SJSA1 (cell line): ENCODE data around the gene AFF3. TPM values are rescaled to one million over a fixed set of nuclear protein-coding genes. Genes with fewer than 3 reads are reported as not detected.
"Not testable (repeated sequence)": the region's sequence is repeated elsewhere in the genome, so short reads cannot be mapped to it uniquely, and the experiment has no call there.

Experiments used
- DNase-seq, 2 experiments: peaks; one replicate each; pipeline ENCODE4 v3.0.0-alpha.2; 2015 to 2020; ENCODE audit warnings: low spot score in 2 of 2, low read depth in 1 of 2
- H3K27ac ChIP-seq: fragments of 250-450 bp; sonication (Bioruptor Pico); 2 replicates; pipeline ENCODE4 v1.5.1; 2020; ENCODE audit warnings: mild to moderate bottlenecking, moderate library complexity
- H3K27me3 ChIP-seq: fragments of 250-450 bp; sonication (Bioruptor Pico); replicated peaks from 2 replicates; pipeline ENCODE4 v1.5.1; 2020; ENCODE audit warnings: mild to moderate bottlenecking, moderate library complexity
- H3K36me3 ChIP-seq: fragments of 250-450 bp; sonication (Bioruptor Pico); 2 replicates; pipeline ENCODE4 v1.5.1; 2020; ENCODE audit warnings: mild to moderate bottlenecking
- H3K4me1 ChIP-seq: fragments of 250-450 bp; sonication (Bioruptor Pico); replicated peaks from 2 replicates; pipeline ENCODE4 v1.6.1; 2021; ENCODE audit warnings: mild to moderate bottlenecking
- H3K4me3 ChIP-seq: fragments of 250-450 bp; sonication (Bioruptor Pico); 2 replicates; pipeline ENCODE4 v1.5.1; 2020; ENCODE audit warnings: mild to moderate bottlenecking
- H3K9me3 ChIP-seq: fragments of 250-450 bp; sonication (Bioruptor Pico); replicated peaks from 2 replicates; pipeline ENCODE4 v1.5.1; 2020; ENCODE audit warnings: mild to moderate bottlenecking
- total RNA-seq: library from RNA; depleted of rRNA; stranded (reverse); fragments of >200 nt; shearing (Covaris generic); gene quantifications from 2 replicates; pipeline ENCODE4 v1.2.3, GENCODE V29; 2014

AFF3 gene
- total RNA-seq, 1 experiment from 2014 or later: 0.18 TPM

- H3K27ac ChIP-seq: no peak overlapping the region
- H3K27me3 ChIP-seq: no peaks in the 10 kb centered on the region
- H3K4me1 ChIP-seq: no peaks in the 10 kb centered on the region
- no peaks in the 10 kb centered on the region for H3K36me3 ChIP-seq
- no peak overlapping the region for H3K4me3 ChIP-seq
- no peaks in the 10 kb centered on the region for H3K9me3 ChIP-seq
- no peak for DNase-seq
Measured at GRCh38 chr2:99543247-99543646, 599.1 kb downstream of the AFF3 start.

GRCh38 chr2:99537910-99538485, 604.4 kb downstream of the AFF3 start:
- H3K27ac ChIP-seq: no peak overlapping the region
- H3K27me3 ChIP-seq: no peaks in the 10 kb centered on the region
- no peak overlapping the region for H3K4me3 ChIP-seq
- no peaks in the 10 kb centered on the region for H3K36me3 ChIP-seq
- DNase-seq: no peak
- H3K4me1 ChIP-seq: no peaks in the 10 kb centered on the region
- H3K9me3 ChIP-seq: no peaks in the 10 kb centered on the region

DNA sequence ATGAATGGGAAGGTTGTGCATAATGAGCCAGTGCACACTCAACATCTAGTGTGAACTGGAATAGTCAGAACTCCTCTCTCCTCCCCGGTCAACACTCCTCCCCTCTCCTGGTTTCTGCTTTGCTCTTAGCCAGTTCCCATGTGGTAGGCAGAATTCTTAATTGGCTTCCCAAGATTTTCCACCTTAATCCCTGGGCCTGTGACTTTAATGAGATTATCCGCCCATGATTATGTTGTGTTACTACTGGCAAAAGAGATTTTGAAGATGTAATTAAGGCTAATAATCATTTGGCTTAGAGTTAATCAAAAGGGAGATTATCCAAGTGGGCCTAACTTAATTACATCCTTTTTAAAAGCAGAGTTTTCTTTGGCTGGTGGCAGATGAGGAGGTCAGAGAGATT, 618.3 kb downstream of the AFF3 start:
- Histone ChIP-seq H3K27me3 (no peaks in the 10 kb centered on the region), H3K36me3 (no peaks in the 10 kb centered on the region), H3K4me3 (no peak overlapping the region), H3K27ac (no peak overlapping the region), H3K4me1 (no peaks in the 10 kb centered on the region), H3K9me3 (no peaks in the 10 kb centered on the region)
- no peak for DNase-seq

DNA sequence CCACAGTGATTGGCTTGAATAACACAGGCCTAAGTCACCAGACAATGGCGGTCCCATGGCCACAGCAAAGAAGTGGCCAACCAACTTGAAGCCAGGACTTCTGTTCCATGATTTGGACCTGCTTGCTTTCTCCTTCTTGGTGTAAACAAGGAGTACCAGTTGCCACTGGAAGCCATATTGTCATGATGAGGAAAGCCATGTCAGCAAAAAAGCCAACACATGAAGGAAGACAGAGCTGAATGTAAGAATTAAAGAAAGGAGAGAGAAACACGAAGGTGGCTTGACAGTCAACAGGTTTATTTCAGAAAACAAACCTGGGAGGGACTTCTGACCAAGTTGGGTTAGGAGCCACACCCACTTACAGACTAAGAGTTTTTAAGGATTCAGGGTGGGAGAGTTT, 620.2 kb downstream of the AFF3 start:
- no peak overlapping the region for H3K4me3 ChIP-seq
- H3K36me3 ChIP-seq: no peaks in the 10 kb centered on the region
- H3K27me3 ChIP-seq: no peaks in the 10 kb centered on the region
- no peak for DNase-seq
- H3K4me1 ChIP-seq: no peaks in the 10 kb centered on the region
- no peak overlapping the region for H3K27ac ChIP-seq
- H3K9me3 ChIP-seq: no peaks in the 10 kb centered on the region

DNA sequence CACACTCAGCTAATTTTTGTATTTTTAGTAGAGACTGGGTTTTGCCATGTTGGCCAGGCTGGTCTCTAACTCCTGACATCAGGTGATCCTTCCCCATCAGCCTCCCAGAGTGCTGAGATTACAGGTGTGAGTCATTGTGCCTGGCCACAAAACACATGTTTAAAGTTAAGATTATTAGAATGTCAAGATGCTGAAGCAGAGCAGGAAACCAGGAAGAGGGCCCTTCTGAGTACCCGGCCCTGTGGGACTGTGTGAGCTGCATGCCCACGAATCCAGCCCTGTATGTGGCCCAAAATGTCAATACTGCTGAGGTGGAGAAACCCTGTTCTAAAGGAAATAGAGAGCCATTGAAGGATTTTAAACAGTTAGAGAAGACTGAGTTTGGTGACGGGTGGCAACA, 621.6 kb downstream of the AFF3 start:
- Histone ChIP-seq H3K4me1 (no peaks in the 10 kb centered on the region), H3K4me3 (no peak overlapping the region), H3K27me3 (no peaks in the 10 kb centered on the region; the same call in 1 of the 2 replicates), H3K9me3 (no peaks in the 10 kb centered on the region), H3K36me3 (no peaks in the 10 kb centered on the region), H3K27ac (no peak overlapping the region)
- no peak for DNase-seq

GRCh38 chr2:99520195-99520594, 622.2 kb downstream of the AFF3 start:
- Histone ChIP-seq H3K36me3 (no peaks in the 10 kb centered on the region), H3K27ac (no peak overlapping the region), H3K4me3 (no peak overlapping the region), H3K9me3 (no peaks in the 10 kb centered on the region), H3K27me3 (no peaks in the 10 kb centered on the region; the same call in 1 of the 2 replicates), H3K4me1 (no peaks in the 10 kb centered on the region)
- no peak for DNase-seq

GRCh38 chr2:99514357-99514756, 628.0 kb downstream of the AFF3 start:
- no peak overlapping the region for H3K4me3 ChIP-seq
- H3K9me3 ChIP-seq: no peaks in the 10 kb centered on the region
- H3K36me3 ChIP-seq: no peaks in the 10 kb centered on the region
- H3K27ac ChIP-seq: no peak overlapping the region
- H3K4me1 ChIP-seq: no peaks in the 10 kb centered on the region
- no peak for DNase-seq
- H3K27me3 ChIP-seq: peaks cover 1% of the 10 kb centered on the region; the same call in 1 of the 2 replicates

DNA sequence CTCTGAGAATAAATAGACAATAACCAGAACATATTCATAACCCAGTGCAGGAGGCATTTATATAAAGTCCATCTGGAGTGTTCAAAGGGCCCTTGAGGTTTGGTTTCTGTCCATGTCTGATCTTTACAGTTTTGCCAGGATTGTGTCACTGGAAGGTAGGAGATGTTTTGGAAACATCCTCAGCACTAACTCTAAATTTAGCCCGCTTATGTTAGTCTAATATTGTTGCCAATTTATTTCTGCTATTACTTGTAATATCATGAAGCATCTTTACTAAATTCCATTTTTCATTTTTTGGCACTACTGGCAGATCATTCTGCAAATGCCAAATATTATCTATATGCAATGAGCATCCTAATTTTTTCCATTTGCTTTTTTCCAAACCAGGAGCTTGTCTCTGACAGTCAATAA, 630.2 kb downstream of the AFF3 start:
- Histone ChIP-seq H3K36me3 (no peaks in the 10 kb centered on the region), H3K9me3 (no peaks in the 10 kb centered on the region), H3K27me3 (peaks cover 4% of the 10 kb centered on the region; the same call in 1 of the 2 replicates), H3K4me3 (no peak overlapping the region), H3K27ac (no peak overlapping the region), H3K4me1 (no peaks in the 10 kb centered on the region)
- no peak for DNase-seq

GRCh38 chr2:99509387-99509786, 633.0 kb downstream of the AFF3 start:
- DNase-seq: no peak
- Histone ChIP-seq H3K27ac (no peak overlapping the region), H3K27me3 (peaks cover 4% of the 10 kb centered on the region; the same call in 1 of the 2 replicates), H3K36me3 (no peaks in the 10 kb centered on the region), H3K4me1 (no peaks in the 10 kb centered on the region), H3K4me3 (no peak overlapping the region), H3K9me3 (no peaks in the 10 kb centered on the region)

- H3K4me1 ChIP-seq: no peaks in the 10 kb centered on the region
- no peak for DNase-seq
- no peaks in the 10 kb centered on the region for H3K9me3 ChIP-seq
- H3K27ac ChIP-seq: no peak overlapping the region
- peaks cover 4% of the 10 kb centered on the region; the same call in 1 of the 2 replicates for H3K27me3 ChIP-seq
- no peak overlapping the region for H3K4me3 ChIP-seq
- H3K36me3 ChIP-seq: no peaks in the 10 kb centered on the region
Measured at GRCh38 chr2:99507937-99508818, 634.2 kb downstream of the AFF3 start.

- no peak overlapping the region for H3K4me3 ChIP-seq
- no peak overlapping the region for H3K27ac ChIP-seq
- no peaks in the 10 kb centered on the region for H3K9me3 ChIP-seq
- H3K4me1 ChIP-seq: no peaks in the 10 kb centered on the region
- no peaks in the 10 kb centered on the region for H3K36me3 ChIP-seq
- peaks cover 4% of the 10 kb centered on the region for H3K27me3 ChIP-seq
- DNase-seq: no peak
Measured at GRCh38 chr2:99504844-99505584, 637.4 kb downstream of the AFF3 start.

DNA sequence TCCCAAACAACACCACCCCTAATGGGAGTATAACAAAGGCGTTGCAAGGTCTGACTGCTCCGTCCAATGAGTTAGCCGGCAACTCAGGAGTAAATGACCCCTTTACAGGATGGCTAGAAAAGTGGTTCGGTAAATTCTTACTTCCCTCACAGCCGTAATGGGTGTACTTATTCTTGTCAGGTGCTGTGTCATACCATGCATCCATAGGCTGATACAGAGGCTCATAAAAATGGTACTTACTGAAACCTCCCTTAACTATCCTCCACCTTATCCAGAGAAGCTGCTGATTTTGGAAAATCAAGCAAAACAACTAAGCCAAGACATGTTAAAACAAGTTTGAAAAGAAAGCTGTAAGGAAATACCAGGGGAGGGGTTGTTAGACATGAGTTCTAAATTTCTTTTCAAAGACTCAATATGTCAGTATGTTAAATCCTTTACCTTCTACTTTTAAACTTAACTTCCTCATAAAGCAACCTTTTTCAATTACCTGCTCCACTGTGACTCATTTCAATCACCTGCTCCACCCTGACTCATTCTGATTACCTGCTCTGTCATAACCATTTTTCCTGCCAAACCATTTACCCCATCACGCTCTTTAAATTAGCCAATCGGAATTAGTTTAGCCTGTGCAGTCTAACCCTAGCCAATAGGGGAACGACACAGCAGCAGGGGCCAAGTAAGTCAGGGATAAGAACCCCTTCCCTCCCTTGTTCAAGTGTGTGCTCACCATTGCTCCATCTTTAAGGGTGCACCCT, 638.6 kb downstream of the AFF3 start:
- not testable (repeated sequence) for DNase-seq, H3K9me3 ChIP-seq

GRCh38 chr2:99496021-99496420, 646.4 kb downstream of the AFF3 start:
- Histone ChIP-seq H3K27ac (no peak overlapping the region), H3K4me1 (no peaks in the 10 kb centered on the region), H3K27me3 (peaks cover 8% of the 10 kb centered on the region), H3K36me3 (no peaks in the 10 kb centered on the region), H3K9me3 (no peaks in the 10 kb centered on the region), H3K4me3 (no peak overlapping the region)
- no peak for DNase-seq

More for the DNA sequence above, 638.6 kb downstream of the AFF3 start:
- H3K4me3 ChIP-seq, H3K36me3 ChIP-seq, H3K27ac ChIP-seq, H3K4me1 ChIP-seq, H3K27me3 ChIP-seq: not testable (repeated sequence)
